Left ventricle myocardium inferior (tissue), 1 donor: ENCODE results near the gene YIF1A. TPM values are rescaled to one million over a fixed set of nuclear protein-coding genes. Genes with fewer than 3 reads are reported as not detected.

Source experiments
- DNase-seq: peaks from one replicate; pipeline ENCODE4 v3.0.0-alpha.2; 2020
- H3K27ac ChIP-seq: fragments of 200-600 bp; replicated peaks from 2 replicates; pipeline ENCODE4 v1.8.0; 2021
- H3K27me3 ChIP-seq: fragments of 200-600 bp; 2 replicates; pipeline ENCODE4 v1.8.0; 2021; ENCODE audit warnings: low read depth
- H3K36me3 ChIP-seq: fragments of 200-600 bp; 2 replicates; pipeline ENCODE4 v1.8.0; 2021
- H3K4me1 ChIP-seq: fragments of 200-600 bp; 2 replicates; pipeline ENCODE4 v1.8.0; 2021
- H3K4me3 ChIP-seq: fragments of 200-600 bp; 2 replicates; pipeline ENCODE4 v1.8.0; 2021; ENCODE audit warnings: mild to moderate bottlenecking, moderate library complexity
- H3K9me3 ChIP-seq: fragments of 200-600 bp; replicated peaks from 2 replicates; pipeline ENCODE4 v1.8.0; 2021
- intact Hi-C: fragments of 100-400 bp; cut with micrococcal nuclease; formaldehyde crosslinking; loops from one replicate; pipeline ENCODE4 v1.11.0; 2022
- total RNA-seq: library from RNA; stranded (reverse); fragmentation: NEBNext Ultra II Directional; extraction: Animal tissue kit (Norgen Biotek cat#: 25700); gene quantifications from one replicate; pipeline ENCODE4 v1.2.1, GENCODE V29; 2021
- TF ChIP-seq, protein P1 (sequence below): fragments of 200-600 bp; IDR thresholded peaks from 2 replicates; pipeline ENCODE4 v1.8.0; 2021; ENCODE audit warnings: antibody characterized with exemption, mild to moderate bottlenecking, borderline replicate concordance
- donor health status: DM: no; HTN: yes; CAD: no; lungs with severe emphysema.

Gene YIF1A
- total RNA-seq, 1 donor from 2014 or later: 45.6 TPM

- TF ChIP-seq, protein P1, sequence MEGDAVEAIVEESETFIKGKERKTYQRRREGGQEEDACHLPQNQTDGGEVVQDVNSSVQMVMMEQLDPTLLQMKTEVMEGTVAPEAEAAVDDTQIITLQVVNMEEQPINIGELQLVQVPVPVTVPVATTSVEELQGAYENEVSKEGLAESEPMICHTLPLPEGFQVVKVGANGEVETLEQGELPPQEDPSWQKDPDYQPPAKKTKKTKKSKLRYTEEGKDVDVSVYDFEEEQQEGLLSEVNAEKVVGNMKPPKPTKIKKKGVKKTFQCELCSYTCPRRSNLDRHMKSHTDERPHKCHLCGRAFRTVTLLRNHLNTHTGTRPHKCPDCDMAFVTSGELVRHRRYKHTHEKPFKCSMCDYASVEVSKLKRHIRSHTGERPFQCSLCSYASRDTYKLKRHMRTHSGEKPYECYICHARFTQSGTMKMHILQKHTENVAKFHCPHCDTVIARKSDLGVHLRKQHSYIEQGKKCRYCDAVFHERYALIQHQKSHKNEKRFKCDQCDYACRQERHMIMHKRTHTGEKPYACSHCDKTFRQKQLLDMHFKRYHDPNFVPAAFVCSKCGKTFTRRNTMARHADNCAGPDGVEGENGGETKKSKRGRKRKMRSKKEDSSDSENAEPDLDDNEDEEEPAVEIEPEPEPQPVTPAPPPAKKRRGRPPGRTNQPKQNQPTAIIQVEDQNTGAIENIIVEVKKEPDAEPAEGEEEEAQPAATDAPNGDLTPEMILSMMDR: no peak
- H3K9me3 ChIP-seq: no peaks in the 10 kb centered on the region
- no peak overlapping the region for H3K27ac ChIP-seq
- intact Hi-C loops: loop anchor here (5.0 kb wide), 1 partner anchor 77 kb away; no protein-coding TSS in a partner anchor
- no peak for DNase-seq
- no peaks in the 10 kb centered on the region for H3K36me3 ChIP-seq
- H3K4me1 ChIP-seq: peaks cover 19% of the 10 kb centered on the region
- no peaks in the 10 kb centered on the region for H3K27me3 ChIP-seq
- no peak overlapping the region for H3K4me3 ChIP-seq
Measured at GRCh38 chr11:66310324-66310723, 21.4 kb upstream of the YIF1A start.

DNA sequence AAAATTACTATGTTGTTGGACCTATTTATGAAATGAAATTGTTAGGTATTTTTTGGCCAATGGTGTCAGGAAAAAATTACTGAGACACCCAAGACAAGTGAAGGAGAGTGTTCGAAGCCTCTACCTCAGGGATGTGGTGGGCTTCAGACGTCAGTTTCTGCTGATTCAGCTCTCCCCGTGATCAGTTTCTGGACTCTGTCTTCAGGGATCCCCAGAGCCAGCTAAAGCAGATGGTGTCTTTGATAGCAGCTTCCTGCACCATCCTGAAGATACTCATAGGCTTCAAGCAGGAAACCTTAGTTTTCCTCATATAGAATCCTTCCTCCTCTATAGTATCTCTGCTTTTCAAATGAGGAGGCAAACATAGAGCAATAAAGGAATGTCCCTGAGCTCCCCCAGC, 20.5 kb upstream of the YIF1A start:
- intact Hi-C loops: no loop called here
- Histone ChIP-seq H3K4me1 (peaks cover 16% of the 10 kb centered on the region), H3K4me3 (no peak overlapping the region), H3K9me3 (no peaks in the 10 kb centered on the region), H3K27ac (no peak overlapping the region), H3K36me3 (no peaks in the 10 kb centered on the region), H3K27me3 (no peaks in the 10 kb centered on the region)
- TF ChIP-seq, protein P1: no peak
- DNase-seq: no peak

DNA sequence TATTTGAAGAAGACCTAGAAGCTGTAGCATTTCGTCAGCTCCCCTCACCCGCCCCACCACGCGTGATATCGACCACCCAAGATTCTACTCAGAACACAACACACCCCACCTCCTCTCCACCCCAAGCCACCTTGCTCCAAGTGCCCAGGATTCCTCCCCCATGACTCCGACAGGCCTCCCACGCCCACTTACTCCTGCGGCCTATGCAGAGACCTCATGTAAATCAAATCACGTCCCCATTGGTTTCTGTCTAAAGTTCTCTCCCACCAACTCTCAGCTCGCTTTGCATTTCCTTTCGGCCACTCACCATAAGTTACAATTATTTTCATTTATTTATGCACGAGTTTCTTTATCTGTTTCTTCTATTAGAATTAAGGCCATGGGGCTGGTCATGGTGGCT, 13.7 kb upstream of the YIF1A start:
- Histone ChIP-seq H3K4me1 (peaks cover 3% of the 10 kb centered on the region), H3K4me3 (no peak overlapping the region), H3K27me3 (no peaks in the 10 kb centered on the region), H3K36me3 (no peaks in the 10 kb centered on the region), H3K9me3 (no peaks in the 10 kb centered on the region), H3K27ac (no peak overlapping the region)
- DNase-seq: no peak
- TF ChIP-seq, protein P1: no peak
- intact Hi-C loops: no loop called here

DNA sequence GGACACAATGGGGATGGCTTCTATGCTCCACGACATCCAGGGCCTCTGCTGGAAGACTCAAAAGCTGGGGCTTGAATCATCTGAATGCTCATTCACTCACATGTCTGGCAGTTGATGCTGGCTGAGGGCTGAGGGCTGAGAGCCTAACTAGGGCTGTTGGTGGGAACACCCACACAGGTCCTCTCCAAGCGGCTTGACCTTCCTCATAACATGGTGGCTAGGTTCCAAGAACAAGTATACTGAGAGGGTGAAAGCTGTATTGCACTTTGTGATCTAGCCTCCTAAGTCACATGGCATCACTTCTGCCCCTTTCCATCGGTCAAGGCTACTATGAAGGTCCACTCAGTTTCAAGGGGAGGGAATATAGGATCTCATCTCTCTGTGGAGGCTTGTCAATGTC, 10.2 kb upstream of the YIF1A start:
- no peaks in the 10 kb centered on the region for H3K9me3 ChIP-seq
- no peak overlapping the region for H3K4me3 ChIP-seq
- intact Hi-C loops: no loop called here
- H3K36me3 ChIP-seq: no peaks in the 10 kb centered on the region
- H3K27ac ChIP-seq: no peak overlapping the region
- H3K4me1 ChIP-seq: peaks cover 3% of the 10 kb centered on the region
- TF ChIP-seq, protein P1: no peak
- peaks cover 28% of the 10 kb centered on the region for H3K27me3 ChIP-seq
- no peak for DNase-seq

GRCh38 chr11:66297610-66298009, 8.7 kb upstream of the YIF1A start:
- no peak for DNase-seq
- TF ChIP-seq, protein P1: no peak
- Histone ChIP-seq H3K4me1 (peaks cover 3% of the 10 kb centered on the region), H3K9me3 (no peaks in the 10 kb centered on the region), H3K36me3 (no peaks in the 10 kb centered on the region), H3K27ac (no peak overlapping the region), H3K27me3 (peaks cover 44% of the 10 kb centered on the region), H3K4me3 (no peak overlapping the region)
- intact Hi-C loops: no loop called here
